Activated CD4-positive, alpha-beta T cell treated with anti-CD3 and anti-CD28 coated beads, Interleukin-2, amount 50 U/mL, for 4 hours (primary cell): ENCODE data around the gene FKBP14.

ENCODE experiments used
- DNase-seq, 2 experiments: peaks; one replicate each; pipeline ENCODE4 v3.0.0-alpha.2; 2020

FKBP14 gene

GRCh38 chr7:30032310-30033125 is 6.0 kb upstream of the FKBP14 start:
- no peak for DNase-seq

GRCh38 chr7:30029696-30030095 is 3.2 kb upstream of the FKBP14 start:
- DNase-seq: peak; percentile 7 to 17

GRCh38 chr7:30028749-30029635 is 2.5 kb upstream of the FKBP14 start:
- DNase-seq: peak; percentile 2 to 6

GRCh38 chr7:30028216-30028748 is 1.8 kb upstream of the FKBP14 start, which contains the start of gene PLEKHA8:
Gene PLEKHA8, plus strand, starts transcription at chr7:30028412. Its CDS starts 351 bp downstream, at chr7:30028763.
- DNase-seq: peak; percentile 80 to 81

GRCh38 chr7:30027740-30028215 is 1.3 kb upstream of the FKBP14 start:
- no peak for DNase-seq

- peak; percentile 11 to 14 for DNase-seq
These were observed 559 bp upstream of the FKBP14 start for GRCh38 chr7:30027065-30027456.

GRCh38 chr7:30023524-30023923 is 3.0 kb downstream of the FKBP14 start:
- DNase-seq: no peak

- no peak for DNase-seq
These were observed 3.5 kb downstream of the FKBP14 start for GRCh38 chr7:30022991-30023390.

GRCh38 chr7:30020535-30020934 is 6.0 kb downstream of the FKBP14 start:
- no peak for DNase-seq

GRCh38 chr7:30019960-30020359 is 6.5 kb downstream of the FKBP14 start:
- DNase-seq: no peak

GRCh38 chr7:30019387-30019786 is 7.1 kb downstream of the FKBP14 start:
- DNase-seq: no peak

GRCh38 chr7:30018451-30018850 is 8.1 kb downstream of the FKBP14 start:
- no peak for DNase-seq

GRCh38 chr7:30012757-30013156 is 13.7 kb downstream of the FKBP14 start:
- no peak for DNase-seq

GRCh38 chr7:30010021-30010420 is 16.5 kb downstream of the FKBP14 start:
- no peak for DNase-seq

GRCh38 chr7:30005464-30005863 is 21.0 kb downstream of the FKBP14 start:
- DNase-seq: no peak

- no peak for DNase-seq
These were observed 23.4 kb downstream of the FKBP14 start for GRCh38 chr7:30003098-30003497.

GRCh38 chr7:30001998-30002397 is 24.5 kb downstream of the FKBP14 start:
- DNase-seq: no peak

GRCh38 chr7:29998489-29998888 is 28.0 kb downstream of the FKBP14 start:
- no peak for DNase-seq

GRCh38 chr7:29996321-29996720 is 30.2 kb downstream of the FKBP14 start:
- DNase-seq: no peak

- no peak for DNase-seq
These were observed 30.9 kb downstream of the FKBP14 start for GRCh38 chr7:29995652-29996051.

GRCh38 chr7:29993140-29993539 is 33.4 kb downstream of the FKBP14 start:
- no peak for DNase-seq

- no peak for DNase-seq
These were observed 34.6 kb downstream of the FKBP14 start for GRCh38 chr7:29991937-29992336.

- DNase-seq: no peak
These were observed 35.6 kb downstream of the FKBP14 start for GRCh38 chr7:29990931-29991330.
